ENCODE measurements around the gene DEFB119. TPM values are rescaled to one million over a fixed set of nuclear protein-coding genes. Genes with fewer than 3 reads are reported as not detected.
A peak's percentile ranks its signal among the peaks of the same experiment; 100 is the strongest.

The DEFB119 gene
- total and polyA plus RNA-seq, 2 of the 13 experiments (the other 11 are each of a cell fraction or from before 2014, with no cell fraction given), result not detected

DNA sequence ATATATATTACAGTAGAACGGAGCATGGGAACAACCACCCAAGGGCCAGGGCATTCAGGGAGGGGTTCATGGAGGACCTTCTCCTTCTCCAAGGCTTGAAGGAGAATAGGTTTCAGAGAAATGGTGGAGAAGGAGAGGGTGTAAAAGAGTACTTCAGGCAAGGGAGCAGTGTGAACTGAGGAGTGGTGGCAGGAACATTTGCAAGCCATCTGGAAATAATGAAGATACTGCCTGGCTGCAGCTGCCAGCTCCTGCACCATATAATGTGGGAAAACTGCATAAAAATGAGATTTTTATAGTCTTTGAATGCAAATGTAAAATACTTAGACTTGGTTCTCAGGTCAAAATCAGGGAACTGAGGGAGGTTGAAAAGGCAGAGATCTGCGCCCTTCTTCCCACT lies 25.3 kb upstream of the DEFB119 start:
- in situ Hi-C loops (cut with HindIII; ENCODE audit: extremely low pct_ligation_motif_present, low pct_unique_long_range_greater_than_20kb), result no loop called here
- no peak for ATAC-seq
- DNase-seq (ENCODE audit: low spot score), result no peak
- FAIRE-seq, result no peak
- H3K79me2 ChIP-seq (ENCODE audit: insufficient read depth, low read length), result no peaks in the 10 kb centered on the region
- no peaks in the 10 kb centered on the region for H3K36me3 ChIP-seq (replicated peaks in 1 of 2; ENCODE audit: control insufficient read depth in 1 of 2, insufficient read depth in 2 of 2, low read length in 2 of 2)
- ChIA-PET POLR2A (no interaction called here), CTCF (ENCODE audit: low intra/inter-chr PET ratio, low total read pairs) (no interaction called here)
- no peaks in the 10 kb centered on the region; a peak in 1 of 5 replicates for H3K27me3 ChIP-seq (ENCODE audit: control insufficient read depth in 1 of 2, insufficient read depth in 2 of 2, low read length in 2 of 2)
- WGBS (ENCODE audit: low lambda C conversion rate), result 61% methylated on average over 2 of the region's 2 CpGs
- H2AFZ ChIP-seq (ENCODE audit: low read length), result no peak overlapping the region
- H3K9ac ChIP-seq (ENCODE audit: insufficient read depth, low read depth, low read length), result no peak overlapping the region
- H3K27ac ChIP-seq (ENCODE audit: extremely low read length, insufficient read depth, low read length), result no peak overlapping the region
- H4K20me1 ChIP-seq (ENCODE audit: insufficient read depth, low read length), result no peaks in the 10 kb centered on the region
- H3K4me1 ChIP-seq (ENCODE audit: insufficient read depth, low read length), result no peaks in the 10 kb centered on the region
- no TSS peak for BruUV-seq (replicated peaks)
- no peak overlapping the region for H3K4me2 ChIP-seq (ENCODE audit: low read depth, low read length)
- no peak for TF ChIP-seq FOXK1 (CRISPR knock-in tag; IDR thresholded peaks at IDR 0.05; ENCODE audit: borderline replicate concordance, low read depth)
- TF ChIP-seq NBN (conservative IDR thresholded peaks at IDR 0.05), result no peak
- no peak for TF ChIP-seq TAF15 (IDR thresholded peaks at IDR 0.05; ENCODE audit: low read depth, low read length, poor library complexity, severe bottlenecking)
- no peak for TF ChIP-seq ZNF772 (CRISPR knock-in tag; IDR thresholded peaks at IDR 0.05)
- TF ChIP-seq MED8 (CRISPR knock-in tag; IDR thresholded peaks at IDR 0.05; ENCODE audit: insufficient replicate concordance), result no peak
- TF ChIP-seq PRPF4 (IDR thresholded peaks at IDR 0.05; ENCODE audit: low read depth, low read length, poor library complexity, severe bottlenecking), result no peak
- no peak overlapping the region for H3K4me3 ChIP-seq (replicated peaks in 1 of 3; ENCODE audit: insufficient read depth in 1 of 3, low read depth in 2 of 3, low read length in 3 of 3)
- no peaks in the 10 kb centered on the region for H3K9me3 ChIP-seq (ENCODE audit: low read length)
- intact Hi-C loops (cut with micrococcal nuclease; ENCODE audit: unreplicated experiment), result no loop called here

- WGBS (ENCODE audit: low lambda C conversion rate), result 16% methylated on average over 6 of the region's 6 CpGs
These were observed 24.0 kb upstream of the DEFB119 start for GRCh38 chr20:31414381-31414780.

More at GRCh38 chr20:31414381-31414780, 24.0 kb upstream of the DEFB119 start:
- no peak for ATAC-seq
- no peak for DNase-seq (ENCODE audit: low spot score)
- Histone ChIP-seq H3K4me1 (ENCODE audit: insufficient read depth, low read length) (no peaks in the 10 kb centered on the region), H3K4me2 (ENCODE audit: low read depth, low read length) (no peak overlapping the region), H3K79me2 (ENCODE audit: insufficient read depth, low read length) (no peaks in the 10 kb centered on the region), H3K36me3 (replicated peaks in 1 of 2; ENCODE audit: control insufficient read depth in 1 of 2, insufficient read depth in 2 of 2, low read length in 2 of 2) (no peaks in the 10 kb centered on the region), H3K9ac (ENCODE audit: insufficient read depth, low read depth, low read length) (no peak overlapping the region), H3K9me3 (ENCODE audit: low read length) (no peaks in the 10 kb centered on the region), H3K27ac (ENCODE audit: extremely low read length, insufficient read depth, low read length) (no peak overlapping the region), H3K27me3 (ENCODE audit: control insufficient read depth in 1 of 2, insufficient read depth in 2 of 2, low read length in 2 of 2) (no peaks in the 10 kb centered on the region; a peak in 1 of 5 replicates), H4K20me1 (ENCODE audit: insufficient read depth, low read length) (no peaks in the 10 kb centered on the region), H3K4me3 (replicated peaks in 1 of 3; ENCODE audit: insufficient read depth in 1 of 3, low read depth in 2 of 3, low read length in 3 of 3) (no peak overlapping the region), H2AFZ (ENCODE audit: low read length) (no peak overlapping the region)
- CTCF ChIA-PET (ENCODE audit: low intra/inter-chr PET ratio, low total read pairs), result interaction anchor here (2.6 kb wide), 1 partner anchor 89 kb away, joined by 38 read pairs; no protein-coding TSS in a partner anchor
- POLR2A ChIA-PET, result no interaction called here
- in situ Hi-C loops (cut with HindIII; ENCODE audit: extremely low pct_ligation_motif_present, low pct_unique_long_range_greater_than_20kb), result loop anchor here (5.0 kb wide), 1 partner anchor 83 kb away; no protein-coding TSS in a partner anchor
- TF ChIP-seq, protein P1, sequence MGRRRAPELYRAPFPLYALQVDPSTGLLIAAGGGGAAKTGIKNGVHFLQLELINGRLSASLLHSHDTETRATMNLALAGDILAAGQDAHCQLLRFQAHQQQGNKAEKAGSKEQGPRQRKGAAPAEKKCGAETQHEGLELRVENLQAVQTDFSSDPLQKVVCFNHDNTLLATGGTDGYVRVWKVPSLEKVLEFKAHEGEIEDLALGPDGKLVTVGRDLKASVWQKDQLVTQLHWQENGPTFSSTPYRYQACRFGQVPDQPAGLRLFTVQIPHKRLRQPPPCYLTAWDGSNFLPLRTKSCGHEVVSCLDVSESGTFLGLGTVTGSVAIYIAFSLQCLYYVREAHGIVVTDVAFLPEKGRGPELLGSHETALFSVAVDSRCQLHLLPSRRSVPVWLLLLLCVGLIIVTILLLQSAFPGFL (CRISPR knock-in tag; IDR thresholded peaks at IDR 0.05), result no peak
- no peak for TF ChIP-seq REL (CRISPR knock-in tag; conservative IDR thresholded peaks at IDR 0.05)
- peak; percentile 79 for TF ChIP-seq CREB1 (IDR thresholded peaks at IDR 0.05)
- TF ChIP-seq CREB1 (CRISPR knock-in tag; IDR thresholded peaks at IDR 0.05), result no peak
- no TSS peak for BruUV-seq (replicated peaks)
- no peak for FAIRE-seq
- intact Hi-C loops (cut with micrococcal nuclease; ENCODE audit: unreplicated experiment), result no loop called here

Measured in HepG2 (cell line).